Ovary (tissue), 9 donors: ENCODE data around the gene CYTIP. TPM values are rescaled to one million over a fixed set of nuclear protein-coding genes. Genes with fewer than 3 reads are reported as not detected.

Source experiments
- DNase-seq, 5 donors: peaks; one replicate each; pipeline ENCODE4 v3.0.0-alpha.2; 2019 to 2020
- H3K27ac ChIP-seq, 2 donors: fragments of 200-600 bp; one replicate each; pipeline versions ENCODE4 v1.5.1 to v1.8.0; 2019 to 2022
- H3K27me3 ChIP-seq: fragments of 200-600 bp; one replicate; pipeline ENCODE4 v1.8.0; 2022
- H3K36me3 ChIP-seq: fragments of 200-600 bp; sonication (generic); one replicate; pipeline ENCODE4 v1.5.1; 2019
- H3K4me1 ChIP-seq: one replicate; pipeline ENCODE4 v1.8.1; 2013; ENCODE audit warnings: mild to moderate bottlenecking, moderate library complexity; ENCODE audit not compliant: insufficient read depth
- H3K4me3 ChIP-seq: fragments of 200-600 bp; sonication (generic); one replicate; pipeline ENCODE4 v1.5.1; 2017
- H3K9me3 ChIP-seq, 2 donors: fragments of 200-600 bp in 1 of 2; sonication (generic) in 1 of 2; one replicate each; pipeline versions ENCODE4 v1.5.1 to v1.8.1; 2013 to 2019; ENCODE audit warnings: mild to moderate bottlenecking in 1 of 2, moderate library complexity in 1 of 2
- CTCF ChIP-seq, 3 donors: fragments of 450-650 bp in 2 of 3; fragments of 200-600 bp in 1 of 3; IDR thresholded peaks; one replicate each; pipeline versions ENCODE4 v1.5.1 to v1.8.0; 2016 to 2022; ENCODE audit warnings: antibody characterized with exemption in 3 of 3, mild to moderate bottlenecking in 1 of 3
- EP300 ChIP-seq: sonication (generic); formaldehyde crosslinking; IDR thresholded peaks from one replicate; pipeline ENCODE4 v1.6.1; 2017; ENCODE audit warnings: antibody characterized with exemption
- POLR2A ChIP-seq: fragments of 450-650 bp; IDR thresholded peaks from one replicate; pipeline ENCODE4 v1.6.1; 2017; ENCODE audit warnings: antibody characterized with exemption, mild to moderate bottlenecking, moderate library complexity
- WGBS, 3 donors: extraction: QIAGEN DNeasy Blood & Tissue Kit in 1 of 3; methylation state at CpG; one replicate each; pipeline versions ENCODE4 v1.1.5 to v1.1.7; 2013 to 2017; 5-methylcytosine and 5-hydroxymethylcytosine counted together
- intact Hi-C, 4 donors: fragments of 100-400 bp; cut with DNase I; formaldehyde crosslinking; loops; one replicate each; pipeline versions ENCODE4 v1.11.0 to v1.15.1; 2022 to 2023
- polyA plus RNA-seq, 2 donors: library from polyadenylated mRNA; stranded (reverse); fragments of 200-250 nt in 1 of 2; fragments of 350-450 nt in 1 of 2; fragmentation: Illumina TruSeq in 1 of 2; extraction: RNeasy Lipid Tissue Mini Kit (QIAGEN cat#74804) in 1 of 2; gene quantifications; one replicate each; pipeline ENCODE4 v1.2.3, GENCODE V29; 2013 to 2014
- total RNA-seq, 7 donors: library from RNA; depleted of rRNA in 2 of 7; stranded (reverse); fragments of >200 nt in 2 of 7; fragmentation: NEBNext Ultra II Directional in 3 of 7; extraction: Animal tissue kit (Norgen Biotek cat#: 25700) in 3 of 7; gene quantifications; one replicate each; pipeline versions ENCODE4 v1.1.0 to v1.2.4, GENCODE V29; 2016 to 2023
- donor health status: DM: no; HTN: no; CAD: no; lungs with moderate emphysema.
- donor health status: DM: no; HTN: no; CAD: no.
- donor health status: Bipolar disorder and iron deficiency.
- donor health status: DM: yes; HTN: yes; CAD: no.
- donor health status: DM: no; HTN: no; CAD: no.
- donor health status: DM: yes; HTN: yes; CAD: no.

CYTIP gene
- total and polyA plus RNA-seq, 9 donors, result 0.66 to 6.1 (median 2.7) TPM

DNA sequence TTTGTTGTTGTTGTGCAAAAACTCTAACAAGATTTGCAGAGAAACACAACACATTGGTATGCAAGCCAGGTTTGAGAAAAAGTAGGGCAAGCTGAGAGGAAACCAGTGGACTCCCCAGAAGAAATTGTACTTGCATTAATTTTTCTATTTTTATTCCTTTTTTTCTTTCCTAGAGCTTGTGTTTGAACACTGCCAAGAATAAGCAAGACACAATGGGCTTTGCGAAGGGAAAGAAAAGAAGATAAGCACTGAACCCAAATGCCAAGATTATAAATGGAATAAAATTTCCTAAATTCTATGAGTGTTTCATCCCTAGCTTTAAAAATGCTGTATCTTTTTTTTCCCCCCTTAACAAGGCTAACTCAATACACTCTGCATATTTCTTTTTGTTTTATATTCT, 17.0 kb upstream of the CYTIP start:
- H3K4me3 ChIP-seq, result no peak overlapping the region
- H3K36me3 ChIP-seq, result no peaks in the 10 kb centered on the region
- intact Hi-C loops, result no loop called here
- H3K4me1 ChIP-seq, result no peaks in the 10 kb centered on the region
- no peaks in the 10 kb centered on the region for H3K27me3 ChIP-seq
- no peaks in the 10 kb centered on the region for H3K9me3 ChIP-seq
- H3K27ac ChIP-seq, result no peak overlapping the region
- TF ChIP-seq EP300 (no peak), POLR2A (no peak), CTCF (IDR thresholded peaks at IDR 0.05) (no peak)
- 3 to 12% (median 7%) methylated on average over 1 of the region's 1 CpG for WGBS, 3 donors
- no peak for DNase-seq

- Histone ChIP-seq H3K27ac (no peak overlapping the region), H3K27me3 (no peaks in the 10 kb centered on the region), H3K9me3 (no peaks in the 10 kb centered on the region), H3K4me1 (no peaks in the 10 kb centered on the region), H3K36me3 (no peaks in the 10 kb centered on the region), H3K4me3 (no peak overlapping the region)
- TF ChIP-seq CTCF (IDR thresholded peaks at IDR 0.05), result no peak
- intact Hi-C loops, result no loop called here
- DNase-seq, result no peak
- WGBS, 3 donors, result 17 to 23% (median 18%) methylated on average over 3 of the region's 3 CpGs
Observed at GRCh38 chr2:157460384-157460837, 16.5 kb upstream of the CYTIP start.

DNA sequence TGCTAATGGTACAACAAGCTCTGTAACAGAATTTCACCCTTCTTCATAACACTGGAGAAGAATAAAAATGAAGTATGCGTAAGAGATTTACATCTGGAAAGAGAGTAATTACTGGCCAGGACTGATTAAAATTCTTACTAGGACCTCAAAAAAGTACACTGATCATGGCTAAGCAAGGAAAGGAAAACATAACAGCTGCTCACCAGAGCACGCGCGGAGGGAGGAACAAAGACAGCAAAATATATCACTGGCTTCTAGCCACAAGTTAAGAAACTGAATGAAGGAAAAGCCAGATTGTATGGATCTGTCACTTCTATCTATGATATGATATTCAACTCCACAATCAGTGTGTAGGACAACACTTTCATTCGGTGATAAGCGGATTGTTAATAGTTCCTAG, 15.6 kb upstream of the CYTIP start:
- Histone ChIP-seq H3K9me3 (no peaks in the 10 kb centered on the region), H3K27ac (no peak overlapping the region), H3K36me3 (no peaks in the 10 kb centered on the region), H3K4me3 (no peak overlapping the region), H3K4me1 (no peaks in the 10 kb centered on the region), H3K27me3 (no peaks in the 10 kb centered on the region)
- intact Hi-C loops, result no loop called here
- TF ChIP-seq CTCF (IDR thresholded peaks at IDR 0.05) (no peak), POLR2A (no peak), EP300 (no peak)
- 9 to 10% (median 10%) methylated on average over 6 of the region's 6 CpGs for WGBS, 3 donors
- no peak for DNase-seq

- H3K27ac ChIP-seq, result no peak overlapping the region
- no peaks in the 10 kb centered on the region for H3K4me1 ChIP-seq
- H3K36me3 ChIP-seq, result no peaks in the 10 kb centered on the region
- TF ChIP-seq CTCF (IDR thresholded peaks at IDR 0.05) (no peak), EP300 (no peak), POLR2A (no peak)
- no peak for DNase-seq
- no peaks in the 10 kb centered on the region for H3K27me3 ChIP-seq
- intact Hi-C loops, result no loop called here
- H3K4me3 ChIP-seq, result no peak overlapping the region
- WGBS, 3 donors, result 51 to 60% (median 53%) methylated on average over 1 of the region's 1 CpG
- no peaks in the 10 kb centered on the region for H3K9me3 ChIP-seq
Observed at GRCh38 chr2:157447741-157448140, 3.9 kb upstream of the CYTIP start.

DNA sequence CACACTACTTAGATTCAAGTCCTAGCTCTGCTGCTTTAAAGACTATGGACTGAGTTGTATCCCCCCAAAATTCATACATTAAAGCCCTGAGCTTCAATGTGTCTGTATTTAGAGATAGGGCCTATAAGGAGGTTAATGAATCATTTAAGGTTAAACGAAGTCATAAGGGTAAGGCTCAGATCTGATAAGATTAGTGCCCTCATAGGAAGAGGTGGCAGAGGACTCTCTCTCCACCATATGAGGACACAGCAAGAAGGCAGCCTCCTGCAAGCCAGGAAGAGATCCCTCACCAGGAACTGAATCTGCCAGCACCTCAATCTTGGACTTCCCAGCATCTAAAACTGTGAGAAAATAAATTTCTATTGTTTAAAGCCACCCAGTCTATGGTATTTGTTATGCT, 3.1 kb upstream of the CYTIP start:
- TF ChIP-seq EP300 (no peak), CTCF (IDR thresholded peaks at IDR 0.05) (no peak), POLR2A (no peak)
- Histone ChIP-seq H3K4me3 (no peak overlapping the region), H3K4me1 (no peaks in the 10 kb centered on the region), H3K27me3 (no peaks in the 10 kb centered on the region), H3K36me3 (no peaks in the 10 kb centered on the region), H3K9me3 (no peaks in the 10 kb centered on the region), H3K27ac (no peak overlapping the region)
- no peak for DNase-seq
- 44 to 73% (median 56%) methylated on average over 1 of the region's 1 CpG for WGBS, 3 donors
- intact Hi-C loops, result no loop called here
